Measurements from ENCODE around the gene VPS35L. TPM values are rescaled to one million over a fixed set of nuclear protein-coding genes. Genes with fewer than 3 reads are reported as not detected.

The VPS35L gene
- total and polyA plus RNA-seq, 2 donors (not counting 1 experiment from before 2014, with no cell fraction given) = 17.5 to 62.1 TPM

GRCh38 chr16:19700319-19700781 is 144.8 kb downstream of the VPS35L start:
- intact Hi-C loops (cut with micrococcal nuclease) = no loop called here
- ChIA-PET POLR2A (no interaction called here), CTCF (no interaction called here)
- TF ChIP-seq EZH2 (IDR thresholded peaks at IDR 0.05; ENCODE audit: borderline replicate concordance, insufficient read depth, low read depth, low read length, poor library complexity, severe bottlenecking) (no peak), CTCF (IDR thresholded peaks at IDR 0.05) (no peak)
- Histone ChIP-seq H3K4me2 (replicated peaks; ENCODE audit: low read depth, low read length, poor library complexity, severe bottlenecking) (no peak overlapping the region), H3K4me3 (ENCODE audit: control extremely low read depth in 1 of 5, extremely low read depth in 1 of 5, insufficient read depth in 1 of 5, low read depth in 2 of 5, low read length in 4 of 5) (no peak overlapping the region), H3K27me3 (replicated peaks in 1 of 4; ENCODE audit: control extremely low read depth in 1 of 4, control insufficient read depth in 3 of 4, insufficient read depth in 4 of 4, low read length in 3 of 4) (no peaks in the 10 kb centered on the region), H3K9me3 (ENCODE audit: control extremely low read depth in 1 of 3, control insufficient read depth in 2 of 3, insufficient read depth in 1 of 3, low read length in 2 of 3) (no peaks in the 10 kb centered on the region), H2AFZ (ENCODE audit: insufficient read depth, low read depth, low read length, poor library complexity, severe bottlenecking) (no peak overlapping the region), H3K36me3 (replicated peaks in 1 of 2; ENCODE audit: control extremely low read depth in 1 of 2, control insufficient read depth in 1 of 2, extremely low read depth in 1 of 2, insufficient read depth in 2 of 2, low read length in 1 of 2) (peaks cover 0 to 61% of the 10 kb centered on the region in 2 experiments), H3K27ac (ENCODE audit: low read length in 2 of 2) (no peak overlapping the region), H3K79me2 (ENCODE audit: control insufficient read depth, insufficient read depth, low read length) (no peaks in the 10 kb centered on the region), H3K4me1 (ENCODE audit: control insufficient read depth in 2 of 2, insufficient read depth in 2 of 2, low read length in 2 of 2) (no peaks in the 10 kb centered on the region), H4K20me1 (ENCODE audit: control insufficient read depth, insufficient read depth, low read length, poor library complexity, severe bottlenecking) (no peaks in the 10 kb centered on the region), H3K9ac (ENCODE audit: low read length) (no peak overlapping the region)
- Mint-ChIP-seq H3K9me3 (ENCODE audit: insufficient read depth) (no peaks in the 10 kb centered on the region), H3K4me1 (no peaks in the 10 kb centered on the region), H3K27me3 (no peaks in the 10 kb centered on the region), H3K4me3 (no peak overlapping the region), H3K27ac (peak overlapping the region; percentile 6)
- WGBS (ENCODE audit: insufficient coverage) = 95% methylated on average over 3 of the region's 6 CpGs
- DNase-seq (no peak), ATAC-seq (ENCODE audit: low read depth) (no peak)

GRCh38 chr16:19701091-19701490 is 145.6 kb downstream of the VPS35L start:
- WGBS (ENCODE audit: insufficient coverage) = 100% methylated on average over 1 of the region's 3 CpGs
- no peaks in the 10 kb centered on the region for H3K4me1 Mint-ChIP-seq
- Histone ChIP-seq H3K27me3 (replicated peaks in 1 of 4; ENCODE audit: control extremely low read depth in 1 of 4, control insufficient read depth in 3 of 4, insufficient read depth in 4 of 4, low read length in 3 of 4) (no peaks in the 10 kb centered on the region), H3K27ac (ENCODE audit: low read length in 2 of 2) (no peak overlapping the region), H3K4me3 (ENCODE audit: control extremely low read depth in 1 of 5, extremely low read depth in 1 of 5, insufficient read depth in 1 of 5, low read depth in 2 of 5, low read length in 4 of 5) (no peak overlapping the region), H3K4me1 (ENCODE audit: control insufficient read depth in 2 of 2, insufficient read depth in 2 of 2, low read length in 2 of 2) (no peaks in the 10 kb centered on the region), H3K4me2 (replicated peaks; ENCODE audit: low read depth, low read length, poor library complexity, severe bottlenecking) (no peak overlapping the region), H2AFZ (ENCODE audit: insufficient read depth, low read depth, low read length, poor library complexity, severe bottlenecking) (no peak overlapping the region), H3K79me2 (ENCODE audit: control insufficient read depth, insufficient read depth, low read length) (no peaks in the 10 kb centered on the region), H3K36me3 (replicated peaks in 1 of 2; ENCODE audit: control extremely low read depth in 1 of 2, control insufficient read depth in 1 of 2, extremely low read depth in 1 of 2, insufficient read depth in 2 of 2, low read length in 1 of 2) (peaks cover 0 to 68% of the 10 kb centered on the region in 2 experiments), H3K9me3 (ENCODE audit: control extremely low read depth in 1 of 3, control insufficient read depth in 2 of 3, insufficient read depth in 1 of 3, low read length in 2 of 3) (no peaks in the 10 kb centered on the region), H4K20me1 (ENCODE audit: control insufficient read depth, insufficient read depth, low read length, poor library complexity, severe bottlenecking) (no peaks in the 10 kb centered on the region), H3K9ac (ENCODE audit: low read length) (no peak overlapping the region)
- no peaks in the 10 kb centered on the region for H3K27me3 Mint-ChIP-seq
- TF ChIP-seq CTCF (IDR thresholded peaks at IDR 0.05) (no peak), EZH2 (IDR thresholded peaks at IDR 0.05; ENCODE audit: borderline replicate concordance, insufficient read depth, low read depth, low read length, poor library complexity, severe bottlenecking) (no peak)
- no peaks in the 10 kb centered on the region for H3K9me3 Mint-ChIP-seq (ENCODE audit: insufficient read depth)
- DNase-seq (no peak), ATAC-seq (ENCODE audit: low read depth) (no peak)
- POLR2A ChIA-PET = no interaction called here
- intact Hi-C loops (cut with micrococcal nuclease) = no loop called here
- H3K4me3 Mint-ChIP-seq = no peak overlapping the region
- CTCF ChIA-PET = no interaction called here
- H3K27ac Mint-ChIP-seq = no peak overlapping the region
